PC-9 (cell line): ENCODE results near the gene EGFLAM. TPM values are rescaled to one million over a fixed set of nuclear protein-coding genes. Genes with fewer than 3 reads are reported as not detected.

Experiments used
- BruUV-seq: library from RNA; stranded (reverse); fragments of 400-500 nt; replicated peaks from 2 replicates; lab custom pipeline; 2021; lab: Mats Ljungman, UMichigan
- CTCF ChIA-PET: fragments of 300-600 bp; sonication (Branson Sonifier 250); formaldehyde crosslinking; loops from one replicate; lab custom pipeline; 2022; ENCODE audit warnings: antibody characterized with exemption; lab: Charles Lee
- POLR2A ChIA-PET: fragments of 300-600 bp; sonication (Branson Sonifier 250); formaldehyde crosslinking; loops from one replicate; lab custom pipeline; 2022; ENCODE audit warnings: antibody characterized with exemption; ENCODE audit not compliant: unreplicated experiment; lab: Charles Lee
- DNase-seq, 2 experiments: peaks; one replicate each; pipeline versions ENCODE4 v3.0.0 to v3.0.0-alpha.2; 2015 to 2022; ENCODE audit warnings: mixed read lengths in 1 of 2
- H2AFZ ChIP-seq: fragments of 200-600 bp; sonication (generic); 2 replicates; pipeline ENCODE4 v1.8.1; 2017; ENCODE audit warnings: antibody characterized with exemption
- H3F3A ChIP-seq: fragments of 200-600 bp; sonication (generic); 2 replicates; pipeline ENCODE4 v1.8.1; 2017; ENCODE audit warnings: antibody characterized with exemption, mild to moderate bottlenecking, low read depth; ENCODE audit not compliant: insufficient read depth
- H3K27ac ChIP-seq: fragments of 200-600 bp; sonication (generic); 2 replicates; pipeline ENCODE4 v1.6.1; 2016; ENCODE audit warnings: mixed run types
- H3K27me3 ChIP-seq: fragments of 200-600 bp; sonication (generic); 2 replicates; pipeline ENCODE4 v1.6.1; 2016; ENCODE audit warnings: low read depth, mixed run types; ENCODE audit not compliant: insufficient read depth
- H3K36me3 ChIP-seq: fragments of 200-600 bp; sonication (generic); 2 replicates; pipeline ENCODE4 v1.6.1; 2016; ENCODE audit warnings: low read depth, mixed run types
- H3K4me1 ChIP-seq: fragments of 200-600 bp; sonication (generic); replicated peaks from 2 replicates; pipeline ENCODE4 v1.6.1; 2016; ENCODE audit warnings: mixed run types; ENCODE audit not compliant: insufficient read depth
- H3K4me2 ChIP-seq: fragments of 200-600 bp; sonication (generic); 2 replicates; pipeline ENCODE4 v1.6.1; 2017; ENCODE audit warnings: mixed run types
- H3K4me3 ChIP-seq: fragments of 200-600 bp; sonication (generic); 2 replicates; pipeline ENCODE4 v1.6.1; 2016; ENCODE audit warnings: mixed run types
- H3K79me2 ChIP-seq: fragments of 200-600 bp; sonication (generic); 2 replicates; pipeline ENCODE4 v1.6.1; 2017; ENCODE audit warnings: low read depth, mixed run types
- H3K9me2 ChIP-seq: fragments of 200-600 bp; sonication (generic); 2 replicates; pipeline ENCODE4 v1.8.1; 2017; ENCODE audit warnings: mild to moderate bottlenecking; ENCODE audit not compliant: insufficient read depth
- H3K9me3 ChIP-seq: fragments of 200-600 bp; sonication (generic); 2 replicates; pipeline ENCODE4 v1.8.1; 2016; ENCODE audit warnings: low read depth; ENCODE audit not compliant: insufficient read depth
- H4K20me1 ChIP-seq: fragments of 200-600 bp; sonication (generic); 2 replicates; pipeline ENCODE4 v1.8.1; 2017; ENCODE audit not compliant: insufficient read depth
- EZH2 ChIP-seq: fragments of 200-600 bp; sonication (generic); IDR thresholded peaks from 2 replicates; pipeline ENCODE4 v1.8.0; 2017; ENCODE audit warnings: antibody characterized with exemption, low read depth
- intact Hi-C: fragments of 100-400 bp; cut with micrococcal nuclease; formaldehyde crosslinking; loops from one replicate; pipeline ENCODE4 v1.10.0; 2022; ENCODE audit not compliant: unreplicated experiment
- total RNA-seq: library from RNA; stranded (reverse); gene quantifications from 2 replicates; pipeline ENCODE4 v1.2.3, GENCODE V29; 2021
- TF ChIP-seq, protein P1 (sequence below): fragments of 200-600 bp; sonication (generic); conservative IDR thresholded peaks from 2 replicates; pipeline ENCODE4 v1.6.1; 2017; ENCODE audit warnings: mixed run types, antibody characterized with exemption, mild to moderate bottlenecking, moderate library complexity

Gene EGFLAM
- total RNA-seq, 1 experiment from 2014 or later = not detected

DNA sequence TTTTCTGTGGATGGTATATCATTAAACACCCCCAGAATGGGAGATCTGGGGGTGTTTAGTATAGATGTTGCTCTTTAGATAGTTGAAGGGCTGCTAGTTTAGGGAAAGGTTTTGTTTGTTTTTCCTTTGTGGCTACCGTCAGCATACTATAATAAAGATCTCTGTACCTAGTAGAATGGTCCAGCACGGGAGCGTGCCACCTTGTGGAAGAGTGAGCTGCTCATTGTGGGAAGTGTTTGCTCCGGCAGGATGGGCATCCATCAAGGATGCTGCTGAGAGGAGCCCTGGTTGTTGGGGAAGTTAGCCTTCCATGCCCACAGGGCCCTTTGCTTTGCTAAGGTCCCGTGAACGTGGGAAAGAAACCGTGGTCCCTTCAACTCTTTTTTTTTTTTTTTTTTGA lies 185.0 kb downstream of the EGFLAM start:
- Histone ChIP-seq H3K27me3 (no peaks in the 10 kb centered on the region), H3K79me2 (no peaks in the 10 kb centered on the region), H3K9me2 (no peaks in the 10 kb centered on the region), H3K4me1 (no peaks in the 10 kb centered on the region), H2AFZ (no peak overlapping the region), H3F3A (no peaks in the 10 kb centered on the region), H3K36me3 (no peaks in the 10 kb centered on the region), H3K4me2 (no peak overlapping the region), H4K20me1 (no peaks in the 10 kb centered on the region), H3K9me3 (no peaks in the 10 kb centered on the region), H3K27ac (no peak overlapping the region), H3K4me3 (no peak overlapping the region)
- no peak for DNase-seq
- TF ChIP-seq EZH2 = no peak
- TF ChIP-seq, protein P1, sequence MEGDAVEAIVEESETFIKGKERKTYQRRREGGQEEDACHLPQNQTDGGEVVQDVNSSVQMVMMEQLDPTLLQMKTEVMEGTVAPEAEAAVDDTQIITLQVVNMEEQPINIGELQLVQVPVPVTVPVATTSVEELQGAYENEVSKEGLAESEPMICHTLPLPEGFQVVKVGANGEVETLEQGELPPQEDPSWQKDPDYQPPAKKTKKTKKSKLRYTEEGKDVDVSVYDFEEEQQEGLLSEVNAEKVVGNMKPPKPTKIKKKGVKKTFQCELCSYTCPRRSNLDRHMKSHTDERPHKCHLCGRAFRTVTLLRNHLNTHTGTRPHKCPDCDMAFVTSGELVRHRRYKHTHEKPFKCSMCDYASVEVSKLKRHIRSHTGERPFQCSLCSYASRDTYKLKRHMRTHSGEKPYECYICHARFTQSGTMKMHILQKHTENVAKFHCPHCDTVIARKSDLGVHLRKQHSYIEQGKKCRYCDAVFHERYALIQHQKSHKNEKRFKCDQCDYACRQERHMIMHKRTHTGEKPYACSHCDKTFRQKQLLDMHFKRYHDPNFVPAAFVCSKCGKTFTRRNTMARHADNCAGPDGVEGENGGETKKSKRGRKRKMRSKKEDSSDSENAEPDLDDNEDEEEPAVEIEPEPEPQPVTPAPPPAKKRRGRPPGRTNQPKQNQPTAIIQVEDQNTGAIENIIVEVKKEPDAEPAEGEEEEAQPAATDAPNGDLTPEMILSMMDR = no peak
- ChIA-PET POLR2A (no interaction called here), CTCF (interaction anchor here (0.7 to 1.2 kb wide), 2 partner anchors 108 to 367 kb away, joined by 3 to 14 read pairs; no protein-coding TSS in a partner anchor)
- intact Hi-C loops = loop anchor here (5.0 kb wide), 2 partner anchors 154 to 1031 kb away; no protein-coding TSS in a partner anchor
- BruUV-seq = no TSS peak

DNA sequence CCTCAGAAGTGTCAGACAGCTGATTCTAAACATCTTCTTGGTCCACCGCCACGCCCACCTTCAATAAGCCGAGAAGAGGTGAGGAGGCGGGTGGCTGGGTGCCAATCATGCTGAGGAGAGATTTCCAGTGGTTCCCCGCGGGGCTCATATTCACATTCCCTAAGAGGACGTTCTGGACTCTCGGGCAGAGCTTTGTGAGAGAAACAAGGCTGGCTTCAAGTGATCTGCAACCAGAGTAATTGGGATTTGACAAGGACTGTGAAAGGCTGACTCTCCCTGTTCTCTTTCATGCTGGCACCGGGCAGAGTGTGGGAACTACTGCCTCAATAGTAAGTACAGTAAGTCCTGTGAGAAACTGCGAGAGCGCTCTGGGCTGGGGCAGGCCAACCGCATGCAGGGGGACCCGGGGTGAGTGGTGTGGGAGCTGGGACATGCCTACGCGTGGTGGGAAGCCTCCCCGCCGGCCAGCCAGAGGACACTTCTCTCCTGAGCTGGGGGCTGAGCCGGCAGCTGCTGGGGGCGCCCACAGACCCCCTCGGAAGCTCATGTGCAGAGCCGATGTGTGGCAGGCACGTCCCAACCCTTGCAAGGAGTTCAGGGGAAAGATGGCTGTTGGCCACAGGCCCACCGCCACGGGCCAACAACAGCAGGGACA lies 187.1 kb downstream of the EGFLAM start:
- DNase-seq = no peak
- Histone ChIP-seq H3K9me3 (no peaks in the 10 kb centered on the region), H3K4me1 (no peaks in the 10 kb centered on the region), H3K4me3 (no peak overlapping the region), H3K27ac (no peak overlapping the region), H3K36me3 (no peaks in the 10 kb centered on the region), H3K79me2 (no peaks in the 10 kb centered on the region), H3K9me2 (no peaks in the 10 kb centered on the region), H3F3A (no peaks in the 10 kb centered on the region), H3K4me2 (no peak overlapping the region), H3K27me3 (no peaks in the 10 kb centered on the region), H4K20me1 (no peaks in the 10 kb centered on the region), H2AFZ (no peak overlapping the region)
- BruUV-seq = no TSS peak
- POLR2A ChIA-PET = no interaction called here
- intact Hi-C loops = no loop called here
- CTCF ChIA-PET = interaction anchor here (0.5 to 0.6 kb wide), 2 partner anchors 204 to 1035 kb away, joined by 5 read pairs; no protein-coding TSS in a partner anchor
- TF ChIP-seq EZH2 = no peak
- TF ChIP-seq, protein P1 = no peak

DNA sequence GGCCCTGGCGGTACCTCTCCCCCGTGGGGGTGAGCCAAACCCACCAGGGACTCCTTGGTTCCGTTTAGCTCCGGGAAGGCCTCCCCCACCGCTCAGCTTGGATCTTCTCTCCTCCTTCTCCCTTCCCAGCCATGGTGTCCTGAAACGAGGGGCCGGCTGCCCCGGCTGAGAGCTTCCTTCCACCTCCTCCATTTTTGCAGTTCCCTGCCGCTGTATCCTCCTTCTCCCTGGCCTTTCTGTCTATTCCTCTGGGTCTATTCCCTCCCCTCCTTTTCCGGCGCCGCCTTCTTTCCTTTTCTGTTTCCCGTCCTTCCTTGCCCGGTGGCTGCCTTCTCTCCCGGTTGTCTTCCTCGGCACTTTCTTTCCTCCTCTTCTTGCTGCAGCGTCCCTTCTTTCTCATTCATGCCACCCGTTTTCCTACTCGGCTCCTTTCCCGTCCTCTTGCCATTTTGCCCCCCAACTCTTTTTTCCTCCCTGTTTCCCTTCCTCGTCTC lies 187.7 kb downstream of the EGFLAM start:
- H2AFZ ChIP-seq = no peak overlapping the region
- ChIA-PET CTCF (no interaction called here), POLR2A (no interaction called here)
- no peak overlapping the region for H3K27ac ChIP-seq
- no peaks in the 10 kb centered on the region for H3K9me2 ChIP-seq
- H3K4me3 ChIP-seq = no peak overlapping the region
- no peaks in the 10 kb centered on the region for H3K79me2 ChIP-seq
- H3K27me3 ChIP-seq = no peaks in the 10 kb centered on the region
- H3K4me2 ChIP-seq = no peak overlapping the region
- H3K9me3 ChIP-seq = no peaks in the 10 kb centered on the region
- no peaks in the 10 kb centered on the region for H3F3A ChIP-seq
- no peaks in the 10 kb centered on the region for H3K36me3 ChIP-seq
- H4K20me1 ChIP-seq = no peaks in the 10 kb centered on the region
- BruUV-seq = no TSS peak
- no peak for DNase-seq
- TF ChIP-seq EZH2 = no peak
- TF ChIP-seq, protein P1 = no peak
- intact Hi-C loops = no loop called here
- H3K4me1 ChIP-seq = no peaks in the 10 kb centered on the region
